GM12892 (cell line): ENCODE results near the gene CNPY1.

Source experiments
- POLR2A ChIP-seq: IDR thresholded peaks from 2 replicates; pipeline ENCODE4 v1.6.1; 2011; ENCODE audit warnings: low read depth, low read length, control low read depth
- POLR2AphosphoS5 ChIP-seq: IDR thresholded peaks from 2 replicates; pipeline ENCODE4 v1.6.1; 2011; ENCODE audit warnings: low read depth, low read length, control low read depth

DNA sequence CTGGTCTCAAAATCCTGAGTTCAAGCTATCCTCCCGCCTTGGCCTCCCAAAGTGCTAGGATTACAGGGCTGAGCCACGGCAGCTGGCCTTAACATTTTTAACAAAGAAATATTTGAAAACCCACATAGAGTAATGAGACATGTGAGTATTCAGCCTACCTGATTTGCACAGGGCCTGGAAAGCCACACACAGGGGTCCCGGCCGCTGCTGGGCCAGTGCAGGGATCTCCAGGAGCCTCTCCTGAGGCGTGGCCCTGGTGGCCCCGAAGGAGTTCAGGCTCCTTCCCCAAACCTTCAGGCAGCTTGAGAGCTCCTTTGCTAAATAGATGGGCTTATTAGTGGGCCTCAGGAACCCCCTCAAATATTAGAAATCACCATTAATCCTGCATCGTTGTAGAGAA, 18.7 kb downstream of the CNPY1 start:
- TF ChIP-seq POLR2A (no peak), POLR2AphosphoS5 (no peak)
